NCI-H2196 treated with DMSO at 0.1 percent for 48 hours (cell line): ENCODE measurements around the gene UBE2B.

Experiments
- DNase-seq: peaks from one replicate; lab custom pipeline; 2025; ENCODE audit not compliant: unreplicated experiment; lab: John Stamatoyannopoulos, UW

Gene UBE2B

GRCh38 chr5:134436523-134437339 lies 65.4 kb downstream of the UBE2B start:
- DNase-seq: peak; percentile 92

- no peak for DNase-seq
Observed at GRCh38 chr5:134437340-134437846, 66.0 kb downstream of the UBE2B start.

- DNase-seq: no peak
Observed at GRCh38 chr5:134437847-134438581, 66.6 kb downstream of the UBE2B start.

GRCh38 chr5:134438721-134439123 lies 67.4 kb downstream of the UBE2B start:
- DNase-seq: no peak

- peak; percentile 95 for DNase-seq
Observed at GRCh38 chr5:134439210-134439654, 67.9 kb downstream of the UBE2B start.

- DNase-seq: no peak
Observed at GRCh38 chr5:134440201-134440755, 68.9 kb downstream of the UBE2B start.
